Measurements from ENCODE around the gene CNTNAP5.

The CNTNAP5 gene

GRCh38 chr2:124048664-124049063 is 23.6 kb downstream of the CNTNAP5 start:
- H3K4me3 ChIP-seq: no peak overlapping the region
- H4K20me1 ChIP-seq: no peaks in the 10 kb centered on the region
- no peak overlapping the region for H3K27ac ChIP-seq
- H3K4me2 ChIP-seq: peak overlapping the region in 1 of 11 experiments; percentile 8; a peak in 1 of 22 replicates
- H3K27me3 ChIP-seq: no peaks in the 10 kb centered on the region
- H3K4me1 ChIP-seq: peaks cover 0 to 5% (median 0%) of the 10 kb centered on the region in 10 experiments; a peak in 4 of 20 replicates
- H3K36me3 ChIP-seq: no peaks in the 10 kb centered on the region
- no peak overlapping the region for H3K9ac ChIP-seq
- no peaks in the 10 kb centered on the region for H3K9me3 ChIP-seq (replicated peaks in 1 of 11)
- no peak; a peak in 1 of 22 replicates for TF ChIP-seq Cebpa-rat (IDR thresholded peaks at IDR 0.05)

DNA sequence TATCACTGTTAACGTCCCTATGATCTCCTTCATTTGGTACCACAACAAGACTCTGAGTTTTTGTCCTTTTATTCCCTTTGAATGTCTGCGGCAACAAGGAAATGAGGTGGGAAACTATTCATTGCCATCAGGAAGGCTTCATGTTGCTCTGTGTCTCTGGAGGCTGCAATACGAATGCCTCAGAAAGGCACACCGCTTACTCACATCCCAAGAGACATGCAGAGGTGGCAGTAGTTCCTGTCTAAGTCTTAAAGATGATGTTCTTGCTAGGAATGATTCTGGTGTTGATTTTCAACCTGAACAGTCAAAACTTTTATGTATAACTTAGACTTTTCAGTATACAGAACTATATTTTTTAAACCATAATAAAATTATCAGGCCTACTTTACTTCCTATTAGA is 24.0 kb downstream of the CNTNAP5 start:
- H3K27ac ChIP-seq: no peak overlapping the region
- no peaks in the 10 kb centered on the region for H3K9me3 ChIP-seq (replicated peaks in 1 of 11)
- no peak for TF ChIP-seq Cebpa-rat (IDR thresholded peaks at IDR 0.05)
- H3K4me1 ChIP-seq: peaks cover 0 to 5% (median 0%) of the 10 kb centered on the region in 10 experiments; a peak in 4 of 20 replicates
- no peaks in the 10 kb centered on the region for H3K36me3 ChIP-seq
- no peaks in the 10 kb centered on the region for H4K20me1 ChIP-seq
- no peaks in the 10 kb centered on the region for H3K27me3 ChIP-seq
- H3K9ac ChIP-seq: no peak overlapping the region
- peak overlapping the region in 2 of 11 experiments; percentile 8 to 20; a peak in 2 of 22 replicates for H3K4me2 ChIP-seq
- H3K4me3 ChIP-seq: no peak overlapping the region

GRCh38 chr2:124050833-124051497 is 25.9 kb downstream of the CNTNAP5 start:
- no peak for TF ChIP-seq Cebpa-rat (IDR thresholded peaks at IDR 0.05)
- Histone ChIP-seq H3K27ac (no peak overlapping the region), H3K9ac (no peak overlapping the region), H4K20me1 (no peaks in the 10 kb centered on the region), H3K36me3 (no peaks in the 10 kb centered on the region), H3K4me3 (no peak overlapping the region), H3K4me2 (no peak overlapping the region), H3K27me3 (no peaks in the 10 kb centered on the region), H3K9me3 (replicated peaks in 1 of 11) (no peaks in the 10 kb centered on the region), H3K4me1 (peaks cover 0 to 5% (median 0%) of the 10 kb centered on the region in 10 experiments; a peak in 4 of 20 replicates)

DNA sequence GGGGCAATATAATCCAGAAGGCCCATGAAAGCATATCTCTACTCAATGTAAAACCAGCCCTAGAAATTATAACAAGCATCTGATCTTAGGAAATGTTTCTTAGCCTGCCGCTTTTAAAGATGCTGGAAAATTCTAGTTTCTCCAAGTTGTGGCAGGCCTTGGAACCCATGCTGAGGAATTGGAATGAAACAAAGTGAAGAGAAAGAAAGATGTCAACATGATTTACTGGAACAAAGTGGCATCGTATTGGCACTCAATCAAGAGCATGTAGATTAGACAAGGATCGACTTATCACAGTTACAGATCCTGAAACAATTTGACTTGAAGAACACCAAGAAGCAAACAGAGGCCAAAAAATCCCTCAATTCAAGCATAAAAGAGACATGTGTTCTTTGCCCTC is 28.7 kb downstream of the CNTNAP5 start:
- H3K27me3 ChIP-seq: no peaks in the 10 kb centered on the region
- no peak overlapping the region for H3K27ac ChIP-seq
- H3K4me3 ChIP-seq: no peak overlapping the region
- no peak overlapping the region for H3K9ac ChIP-seq
- H3K36me3 ChIP-seq: no peaks in the 10 kb centered on the region
- H3K4me2 ChIP-seq: no peak overlapping the region
- no peaks in the 10 kb centered on the region for H3K9me3 ChIP-seq (replicated peaks in 1 of 11)
- peaks cover 0 to 5% (median 0%) of the 10 kb centered on the region in 10 experiments; a peak in 4 of 20 replicates for H3K4me1 ChIP-seq
- no peak for TF ChIP-seq Cebpa-rat (IDR thresholded peaks at IDR 0.05)
- H4K20me1 ChIP-seq: no peaks in the 10 kb centered on the region

- Histone ChIP-seq H3K9ac (no peak overlapping the region), H3K9me3 (replicated peaks in 1 of 11) (no peaks in the 10 kb centered on the region), H3K36me3 (no peaks in the 10 kb centered on the region), H3K4me2 (no peak overlapping the region), H4K20me1 (no peaks in the 10 kb centered on the region), H3K27ac (no peak overlapping the region), H3K4me1 (no peaks in the 10 kb centered on the region), H3K27me3 (no peaks in the 10 kb centered on the region), H3K4me3 (no peak overlapping the region)
- no peak for TF ChIP-seq Cebpa-rat (IDR thresholded peaks at IDR 0.05)
Measured at GRCh38 chr2:124063596-124063995, 38.5 kb downstream of the CNTNAP5 start.

GRCh38 chr2:124065636-124066035 is 40.5 kb downstream of the CNTNAP5 start:
- 0 out of 20 replicates have a peak, but pooled peaks cover 0 to 3% (median 0%) of the 10 kb centered on the region in 10 experiments for H3K4me1 ChIP-seq
- no peak overlapping the region for H3K27ac ChIP-seq
- no peaks in the 10 kb centered on the region for H3K9me3 ChIP-seq (replicated peaks in 1 of 11)
- H3K27me3 ChIP-seq: no peaks in the 10 kb centered on the region
- no peak overlapping the region for H3K4me2 ChIP-seq
- no peak overlapping the region for H3K9ac ChIP-seq
- no peak overlapping the region for H3K4me3 ChIP-seq
- no peaks in the 10 kb centered on the region for H4K20me1 ChIP-seq
- no peak for TF ChIP-seq Cebpa-rat (IDR thresholded peaks at IDR 0.05)
- H3K36me3 ChIP-seq: no peaks in the 10 kb centered on the region

GRCh38 chr2:124066776-124067175 is 41.7 kb downstream of the CNTNAP5 start:
- Histone ChIP-seq H4K20me1 (no peaks in the 10 kb centered on the region), H3K27ac (no peak overlapping the region), H3K4me3 (no peak overlapping the region), H3K9ac (no peak overlapping the region), H3K9me3 (replicated peaks in 1 of 11) (no peaks in the 10 kb centered on the region), H3K4me2 (no peak overlapping the region), H3K4me1 (0 out of 20 replicates have a peak, but pooled peaks cover 0 to 3% (median 0%) of the 10 kb centered on the region in 10 experiments), H3K27me3 (no peaks in the 10 kb centered on the region), H3K36me3 (no peaks in the 10 kb centered on the region)
- TF ChIP-seq Cebpa-rat (IDR thresholded peaks at IDR 0.05): no peak

DNA sequence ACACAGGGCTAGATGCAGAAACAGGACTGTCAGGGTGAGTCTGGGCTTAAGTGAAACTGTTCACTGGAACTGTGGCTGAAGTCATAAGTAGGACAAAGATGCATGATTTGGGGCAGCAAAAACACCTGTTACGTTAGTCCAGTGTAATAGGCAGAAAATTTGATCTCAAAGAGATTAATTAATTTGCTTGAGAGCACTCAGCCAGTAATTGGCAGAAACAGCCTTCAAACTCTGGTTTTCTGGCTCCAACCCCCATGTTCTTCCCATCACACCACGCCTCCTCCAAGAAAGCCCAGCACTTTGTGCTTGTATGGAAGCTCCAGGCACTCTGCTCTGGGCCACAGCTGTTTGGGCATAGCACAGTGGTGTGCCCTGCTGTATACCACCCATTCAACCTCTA is 54.0 kb downstream of the CNTNAP5 start:
- no peaks in the 10 kb centered on the region for H3K27me3 ChIP-seq
- H3K4me3 ChIP-seq: no peak overlapping the region
- no peak overlapping the region for H3K4me2 ChIP-seq
- no peaks in the 10 kb centered on the region for H4K20me1 ChIP-seq
- H3K4me1 ChIP-seq: peaks cover 0 to 7% (median 0%) of the 10 kb centered on the region in 10 experiments; a peak in 1 of 20 replicates
- no peak for TF ChIP-seq Cebpa-rat (IDR thresholded peaks at IDR 0.05)
- H3K27ac ChIP-seq: no peak overlapping the region
- H3K9me3 ChIP-seq (replicated peaks in 1 of 11): no peaks in the 10 kb centered on the region
- no peak overlapping the region for H3K9ac ChIP-seq
- H3K36me3 ChIP-seq: no peaks in the 10 kb centered on the region

GRCh38 chr2:124080281-124081153 is 55.4 kb downstream of the CNTNAP5 start:
- Histone ChIP-seq H4K20me1 (no peaks in the 10 kb centered on the region), H3K4me2 (no peak overlapping the region), H3K9ac (no peak overlapping the region), H3K9me3 (replicated peaks in 1 of 11) (no peaks in the 10 kb centered on the region), H3K4me3 (no peak overlapping the region), H3K27ac (no peak overlapping the region), H3K4me1 (peaks cover 0 to 7% (median 0%) of the 10 kb centered on the region in 10 experiments; a peak in 1 of 20 replicates), H3K36me3 (no peaks in the 10 kb centered on the region), H3K27me3 (no peaks in the 10 kb centered on the region)
- no peak for TF ChIP-seq Cebpa-rat (IDR thresholded peaks at IDR 0.05)
